Measurements from ENCODE around the gene MVB12A. TPM values are rescaled to one million over a fixed set of nuclear protein-coding genes. Genes with fewer than 3 reads are reported as not detected.

Gene MVB12A
- total RNA-seq, 1 experiment from 2014 or later = 129 TPM

- no peak for DNase-seq (ENCODE audit: low read depth)
- in situ Hi-C loops (cut with HindIII; ENCODE audit: low pct_unique_long_range_greater_than_20kb, low sequenced_read_pairs) = no loop called here
These were observed 11.6 kb downstream of the MVB12A start for GRCh38 chr19:17431417-17431816.

DNA sequence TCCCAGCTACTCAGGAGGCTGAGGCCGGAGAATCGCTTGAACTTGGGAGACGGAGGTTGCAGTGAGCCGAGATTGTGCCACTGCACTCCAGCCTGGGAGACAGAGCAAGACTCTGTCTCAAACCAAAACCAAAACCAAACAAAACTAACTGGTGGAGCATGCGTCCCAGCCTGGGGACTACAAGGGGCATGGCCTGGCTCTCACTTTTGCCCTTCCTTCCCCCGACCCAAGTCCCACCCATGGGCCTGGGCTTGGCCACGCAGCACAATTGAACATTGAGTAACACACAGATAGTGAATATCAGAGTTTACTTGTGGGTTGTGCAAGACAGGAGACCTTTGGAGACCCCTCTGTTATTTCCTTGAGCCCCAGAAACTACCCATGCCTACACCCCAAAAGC is 15.4 kb downstream of the MVB12A start:
- in situ Hi-C loops (cut with HindIII; ENCODE audit: low pct_unique_long_range_greater_than_20kb, low sequenced_read_pairs) = no loop called here

DNA sequence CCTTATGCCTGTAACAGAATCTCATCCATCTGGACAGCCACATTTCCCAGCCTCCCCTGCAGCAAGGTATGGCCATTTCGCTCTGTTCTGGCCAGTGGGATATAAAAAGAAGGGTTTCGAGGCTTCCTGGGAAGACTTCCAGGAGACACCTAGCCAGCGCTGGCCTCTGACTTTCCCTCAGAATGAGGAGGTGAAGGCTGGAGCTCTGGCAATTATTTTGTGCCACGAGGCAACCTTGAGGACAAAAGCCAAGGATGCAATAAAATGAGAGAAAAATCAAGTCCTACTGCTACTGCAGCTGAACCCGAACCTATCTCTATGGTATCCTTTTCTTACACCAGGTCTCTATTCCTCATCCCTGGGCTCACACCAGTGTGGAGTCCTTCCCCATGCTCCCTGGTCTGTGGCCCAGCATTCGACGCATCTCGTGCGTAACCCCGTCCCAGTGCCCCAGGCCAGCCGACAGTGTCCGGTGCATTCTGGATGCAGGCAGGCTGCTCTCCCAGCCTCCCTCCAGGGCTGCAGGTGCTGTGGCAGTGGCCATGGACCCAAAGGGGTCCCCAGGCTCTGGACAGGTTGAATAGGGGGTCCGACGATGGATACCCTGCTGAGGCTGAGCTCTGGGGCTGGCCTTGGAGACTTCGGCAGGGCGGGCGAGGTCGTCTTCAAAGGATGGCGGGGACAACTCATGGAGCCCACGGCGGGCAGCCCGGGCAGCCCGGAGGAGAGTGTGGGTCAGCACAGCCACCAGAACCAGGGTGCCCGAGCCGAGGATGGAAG is 16.4 kb downstream of the MVB12A start:
- no peak for DNase-seq (ENCODE audit: low read depth)
- in situ Hi-C loops (cut with HindIII; ENCODE audit: low pct_unique_long_range_greater_than_20kb, low sequenced_read_pairs) = no loop called here

More for the DNA sequence above, 15.4 kb downstream of the MVB12A start:
- no peak for DNase-seq (ENCODE audit: low read depth)

DNA sequence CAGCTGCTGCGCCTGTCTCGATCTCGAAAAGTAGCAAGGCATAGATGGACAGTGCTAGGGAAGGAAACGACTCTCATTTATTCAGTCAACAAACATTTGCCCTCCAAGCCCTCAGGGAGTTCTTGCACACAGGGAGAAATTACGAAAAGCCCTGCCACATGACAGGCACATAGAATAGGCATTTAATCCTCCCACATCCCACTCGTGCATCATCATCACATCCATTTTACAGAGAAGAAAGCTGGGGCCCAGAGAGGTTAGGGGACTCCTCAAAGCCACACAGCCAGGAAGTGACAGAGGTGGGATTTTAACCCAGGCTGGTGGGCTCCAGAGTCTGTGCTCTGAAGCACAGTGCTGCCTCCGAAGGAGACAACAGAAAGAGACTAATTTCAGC is 17.0 kb downstream of the MVB12A start:
- in situ Hi-C loops (cut with HindIII; ENCODE audit: low pct_unique_long_range_greater_than_20kb, low sequenced_read_pairs) = no loop called here

GRCh38 chr19:17441241-17442021 is 21.6 kb downstream of the MVB12A start:
- in situ Hi-C loops (cut with HindIII; ENCODE audit: low pct_unique_long_range_greater_than_20kb, low sequenced_read_pairs) = no loop called here

More for the DNA sequence above, 17.0 kb downstream of the MVB12A start:
- no peak for DNase-seq (ENCODE audit: low read depth)

DNA sequence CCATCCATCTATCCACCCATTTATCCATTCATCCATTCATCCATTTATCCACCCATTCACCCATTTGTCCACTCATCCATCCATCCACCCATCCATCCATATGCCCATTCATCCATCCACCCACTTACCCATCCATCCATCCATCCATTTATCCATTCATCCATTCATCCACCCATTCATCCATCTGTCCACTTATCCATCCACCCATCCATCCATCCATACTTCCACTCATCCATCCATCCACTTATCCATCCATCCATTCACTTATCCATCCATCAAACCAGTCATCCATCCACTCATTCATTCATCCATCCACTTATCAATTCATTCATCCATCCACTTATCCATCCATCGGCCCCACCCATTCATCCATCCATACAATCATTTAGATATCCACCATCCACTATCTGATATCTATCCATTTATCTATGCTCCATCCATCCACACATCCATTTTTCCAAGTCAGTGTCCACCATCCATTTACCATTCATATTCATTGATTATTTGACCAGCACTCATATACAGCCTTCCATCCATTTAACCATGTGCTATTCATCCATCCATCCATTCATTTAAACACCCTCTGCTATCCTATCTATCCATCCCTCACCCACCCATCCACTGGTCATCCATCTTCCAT is 25.8 kb downstream of the MVB12A start:
- in situ Hi-C loops (cut with HindIII; ENCODE audit: low pct_unique_long_range_greater_than_20kb, low sequenced_read_pairs) = no loop called here
- DNase-seq (ENCODE audit: low read depth) = no peak

More at GRCh38 chr19:17441241-17442021, 21.6 kb downstream of the MVB12A start:
- DNase-seq (ENCODE audit: low read depth) = peak; percentile 40

DNA sequence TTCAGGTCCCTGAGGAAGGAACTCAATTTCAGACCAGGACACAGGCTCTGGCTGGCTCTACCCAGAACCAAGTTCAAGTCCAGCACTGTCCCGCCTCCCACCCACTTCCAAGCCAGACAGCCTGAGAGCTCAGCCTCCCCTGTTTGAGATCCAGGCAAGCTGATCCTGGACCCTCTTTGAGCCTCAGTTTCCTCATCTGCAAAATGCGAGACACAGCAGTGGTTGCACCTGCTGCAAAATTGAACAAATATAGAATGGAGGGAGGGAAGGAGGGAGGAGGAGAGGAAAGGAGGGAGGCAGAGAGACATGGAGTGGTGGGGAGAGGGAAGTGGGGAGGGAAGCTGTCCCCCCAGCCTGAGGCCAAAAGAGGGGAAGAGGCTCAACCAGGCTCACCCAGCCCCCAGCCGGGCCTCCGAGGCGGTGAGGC is 27.9 kb downstream of the MVB12A start:
- DNase-seq (ENCODE audit: low read depth) = no peak
- in situ Hi-C loops (cut with HindIII; ENCODE audit: low pct_unique_long_range_greater_than_20kb, low sequenced_read_pairs) = no loop called here

DNA sequence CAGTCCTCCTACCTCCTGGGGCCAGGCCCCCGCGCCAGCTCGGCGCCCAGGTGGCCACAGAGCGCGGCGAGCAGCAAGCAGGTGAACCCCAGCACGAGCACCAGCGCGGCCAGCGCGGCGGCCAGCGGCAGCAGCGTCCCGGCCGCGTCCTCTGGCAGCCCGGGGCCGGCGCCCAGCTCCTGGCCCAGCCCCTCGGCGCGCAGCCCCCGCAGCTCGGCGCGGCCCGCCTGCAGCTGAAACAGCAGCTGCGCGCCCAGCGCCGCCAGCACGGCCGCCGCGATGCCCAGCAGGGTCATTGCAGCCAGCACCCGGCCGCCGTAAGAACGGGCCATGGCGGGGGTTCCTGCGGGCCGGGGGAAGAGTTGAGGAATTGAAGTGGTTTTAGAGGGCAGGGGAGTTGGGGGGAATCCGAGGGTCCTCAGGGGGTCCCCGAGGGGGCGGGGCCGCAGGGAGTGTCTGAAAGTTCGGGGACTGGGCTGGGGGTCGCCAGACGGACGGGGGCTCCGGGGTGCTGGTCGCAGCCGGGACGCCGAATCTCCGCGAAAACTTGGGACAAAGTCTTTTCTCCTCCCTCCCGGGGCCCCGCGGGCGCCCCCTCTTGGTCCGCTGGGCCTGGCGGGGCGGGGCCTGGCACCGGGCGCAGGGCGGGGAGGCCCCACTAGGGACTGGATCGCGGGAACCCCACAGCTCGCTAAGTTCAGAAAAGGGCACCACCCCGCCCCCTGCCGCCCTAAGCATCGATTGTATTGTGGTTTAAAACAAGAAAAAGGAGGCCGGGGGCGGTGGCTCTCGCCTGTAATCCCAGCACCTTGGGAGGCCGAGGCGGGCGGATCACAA is 28.5 kb downstream of the MVB12A start, which contains the start of gene TMEM221:
TSS of gene TMEM221 (minus strand) at position 538 of the 837 bp plus-strand sequence. CDS start at position 332, 206 bp downstream.
- no peak for DNase-seq (ENCODE audit: low read depth)
- in situ Hi-C loops (cut with HindIII; ENCODE audit: low pct_unique_long_range_greater_than_20kb, low sequenced_read_pairs) = no loop called here

GRCh38 chr19:17450264-17451075 is 30.6 kb downstream of the MVB12A start:
- in situ Hi-C loops (cut with HindIII; ENCODE audit: low pct_unique_long_range_greater_than_20kb, low sequenced_read_pairs) = no loop called here
- DNase-seq (ENCODE audit: low read depth) = peak; percentile 74

GRCh38 chr19:17451820-17452219 is 32.0 kb downstream of the MVB12A start:
- no peak for DNase-seq (ENCODE audit: low read depth)
- in situ Hi-C loops (cut with HindIII; ENCODE audit: low pct_unique_long_range_greater_than_20kb, low sequenced_read_pairs) = no loop called here

GRCh38 chr19:17454576-17455071 is 34.8 kb downstream of the MVB12A start:
- in situ Hi-C loops (cut with HindIII; ENCODE audit: low pct_unique_long_range_greater_than_20kb, low sequenced_read_pairs) = no loop called here

GRCh38 chr19:17455308-17456123 is 35.7 kb downstream of the MVB12A start:
- no peak for DNase-seq (ENCODE audit: low read depth)
- in situ Hi-C loops (cut with HindIII; ENCODE audit: low pct_unique_long_range_greater_than_20kb, low sequenced_read_pairs) = no loop called here

More at GRCh38 chr19:17454576-17455071, 34.8 kb downstream of the MVB12A start:
- DNase-seq (ENCODE audit: low read depth) = no peak

GRCh38 chr19:17456127-17456526 is 36.3 kb downstream of the MVB12A start:
- in situ Hi-C loops (cut with HindIII; ENCODE audit: low pct_unique_long_range_greater_than_20kb, low sequenced_read_pairs) = no loop called here
- no peak for DNase-seq (ENCODE audit: low read depth)

DNA sequence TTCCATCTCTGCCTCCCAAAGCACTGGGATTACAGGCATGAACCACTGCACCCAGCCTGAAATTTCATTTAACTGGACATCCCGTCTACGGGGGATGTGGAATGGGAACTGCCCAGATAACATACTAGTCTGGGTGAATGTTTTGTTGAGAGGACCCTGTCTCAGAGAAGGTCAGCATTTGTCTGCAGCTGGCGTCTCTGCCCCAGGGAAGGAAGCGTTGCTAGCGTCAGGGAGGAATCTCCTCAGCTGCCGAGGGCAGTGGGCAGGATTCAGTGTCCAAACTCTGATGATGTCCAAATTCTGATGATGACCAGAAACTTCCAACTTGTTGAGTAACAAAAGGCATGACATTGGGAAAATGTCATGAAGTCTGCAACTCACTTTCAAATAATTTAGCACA is 37.8 kb downstream of the MVB12A start:
- no peak for DNase-seq (ENCODE audit: low read depth)
- in situ Hi-C loops (cut with HindIII; ENCODE audit: low pct_unique_long_range_greater_than_20kb, low sequenced_read_pairs) = no loop called here

GRCh38 chr19:17458970-17459369 is 39.1 kb downstream of the MVB12A start:
- in situ Hi-C loops (cut with HindIII; ENCODE audit: low pct_unique_long_range_greater_than_20kb, low sequenced_read_pairs) = no loop called here

More at GRCh38 chr19:17458970-17459369, 39.1 kb downstream of the MVB12A start:
- no peak for DNase-seq (ENCODE audit: low read depth)

Measured in Caki2 (cell line).